HG02610 (cell line): ENCODE results near the gene AP2S1.
"Not testable (repeated sequence)": the region's sequence is repeated elsewhere in the genome, so short reads cannot be mapped to it uniquely, and the experiment has no call there.

ENCODE experiments used
- ATAC-seq: cut with Tn5 transposase; IDR thresholded peaks from one replicate; pipeline ENCODE4 v1.9.1; 2021; ENCODE audit warnings: mild to moderate bottlenecking, moderate library complexity; ENCODE audit not compliant: unreplicated experiment

Gene AP2S1

DNA sequence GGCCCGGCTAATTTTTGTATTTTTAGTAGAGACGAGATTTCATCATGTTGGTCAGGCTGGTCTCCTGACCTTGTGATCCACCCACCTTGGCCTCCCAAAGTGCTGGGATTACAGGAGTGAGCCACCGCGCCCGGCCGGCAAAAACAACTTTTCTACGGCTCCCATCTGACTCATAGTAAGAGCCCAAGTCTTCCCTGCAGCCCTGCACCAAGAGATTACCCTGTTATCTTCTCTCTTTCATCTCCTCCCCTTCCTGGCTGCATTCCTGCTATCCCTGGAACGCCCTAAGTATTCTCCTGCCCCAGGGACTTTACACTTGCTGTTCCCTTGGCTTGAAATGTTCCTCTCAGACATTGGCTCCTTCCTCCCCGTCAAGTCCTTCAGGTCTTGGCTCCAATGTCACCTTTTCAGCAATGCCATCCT, 6.6 kb downstream of the AP2S1 start:
- no peak for ATAC-seq

DNA sequence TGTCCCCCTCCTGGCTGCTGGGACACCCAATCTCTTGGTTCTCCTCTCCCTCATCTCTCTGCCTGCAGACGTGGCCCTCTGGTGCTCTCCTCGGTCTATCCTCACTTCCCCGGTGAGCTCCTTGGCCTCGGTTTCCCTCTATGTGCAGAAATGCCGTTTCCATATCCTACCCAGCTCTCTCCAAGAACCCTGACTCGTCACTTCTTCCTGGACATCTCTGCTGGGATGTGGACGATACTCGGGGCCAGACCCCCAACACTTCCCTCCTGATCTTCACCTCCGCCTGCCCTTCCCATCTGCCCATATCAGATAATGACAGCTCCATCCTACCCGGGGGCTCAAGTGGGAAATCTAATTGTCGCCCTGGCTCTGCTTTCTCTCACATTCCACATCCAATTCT, 7.9 kb downstream of the AP2S1 start:
- no peak for ATAC-seq

DNA sequence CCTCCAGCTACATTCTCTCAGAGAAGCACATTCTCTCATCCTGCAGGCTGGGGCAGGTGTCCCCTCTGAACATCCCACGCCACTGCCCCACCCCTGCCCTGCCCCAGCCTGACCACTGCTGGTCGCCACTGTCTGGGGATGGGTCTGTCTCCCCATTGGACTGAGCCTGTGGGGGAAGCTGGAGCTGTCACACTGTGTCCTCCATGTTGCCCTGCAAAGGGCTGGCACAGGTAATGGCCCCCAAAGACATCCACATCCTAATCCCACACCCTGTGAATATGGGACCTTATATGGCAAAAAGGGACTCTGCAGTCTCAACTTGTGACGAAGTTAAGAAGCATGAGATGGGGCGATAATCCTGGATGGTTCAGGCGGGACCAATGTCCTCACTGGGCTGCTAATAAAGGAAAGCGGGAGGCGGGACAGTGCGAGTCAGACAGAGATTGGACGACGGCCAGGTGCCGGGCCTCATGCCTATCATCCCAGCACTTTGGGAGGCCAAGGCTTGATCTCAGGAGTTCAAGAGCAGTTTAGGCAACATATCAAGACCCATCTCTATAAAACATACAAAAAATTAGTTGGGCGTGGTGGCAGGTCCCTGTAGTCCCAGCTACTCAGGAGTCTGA, 9.1 kb downstream of the AP2S1 start:
- ATAC-seq, result no peak

DNA sequence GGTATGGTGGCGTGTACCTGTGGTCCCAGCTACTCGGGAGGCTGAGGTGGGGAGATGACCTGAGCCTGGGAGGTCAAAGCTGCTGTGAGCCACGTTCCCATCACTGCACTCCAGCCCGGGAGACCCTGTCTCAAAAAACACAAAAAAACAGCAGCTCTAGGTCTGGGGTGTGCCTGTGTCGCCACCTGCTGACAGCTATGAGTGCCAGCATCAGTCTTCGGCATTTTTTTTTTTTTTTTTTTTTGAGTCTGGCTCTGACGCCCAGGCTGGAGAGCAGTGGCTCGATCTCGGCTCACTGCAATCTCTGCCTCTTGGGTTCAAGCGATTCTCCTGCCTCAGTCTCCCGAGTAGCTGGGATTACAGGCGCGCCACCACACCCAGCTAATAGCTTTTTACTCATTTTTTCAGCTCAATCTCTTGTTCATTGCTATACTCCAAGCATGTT, 10.1 kb downstream of the AP2S1 start:
- ATAC-seq, result no peak

DNA sequence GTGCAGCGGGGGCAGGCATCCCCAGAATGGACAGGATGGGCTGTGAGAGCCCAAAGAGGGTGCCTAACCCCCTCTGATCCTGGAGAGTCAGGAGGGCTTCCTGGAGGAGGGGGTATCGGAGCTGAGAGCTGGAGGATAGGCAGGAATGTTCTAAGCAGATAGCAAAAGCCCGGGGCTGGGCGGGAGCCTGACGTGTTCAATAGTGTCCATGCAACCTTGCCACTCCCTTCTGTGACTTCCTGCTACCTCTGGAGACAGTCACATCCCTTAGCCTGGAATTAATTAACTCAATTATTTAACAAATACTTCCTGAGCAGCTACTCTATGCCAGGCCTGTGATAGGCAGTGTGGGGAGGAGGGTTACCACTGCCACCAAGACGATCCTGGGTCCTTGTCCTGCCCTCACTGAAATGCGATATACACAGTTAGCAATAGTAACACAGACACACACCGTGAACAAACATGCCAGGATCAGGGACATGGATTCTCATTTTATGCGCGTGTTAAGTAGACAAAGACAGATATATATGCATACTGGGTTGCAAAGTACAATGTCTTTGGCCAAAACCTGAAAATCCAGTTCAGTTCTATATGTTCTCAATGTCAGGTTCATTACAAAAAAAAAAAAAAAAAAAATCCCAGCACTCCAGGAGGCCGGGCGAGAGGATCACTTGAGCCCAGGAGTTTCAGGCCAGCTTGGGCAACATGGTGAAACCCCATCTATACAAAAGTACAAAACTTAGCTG, 10.7 kb downstream of the AP2S1 start:
- ATAC-seq, result no peak

DNA sequence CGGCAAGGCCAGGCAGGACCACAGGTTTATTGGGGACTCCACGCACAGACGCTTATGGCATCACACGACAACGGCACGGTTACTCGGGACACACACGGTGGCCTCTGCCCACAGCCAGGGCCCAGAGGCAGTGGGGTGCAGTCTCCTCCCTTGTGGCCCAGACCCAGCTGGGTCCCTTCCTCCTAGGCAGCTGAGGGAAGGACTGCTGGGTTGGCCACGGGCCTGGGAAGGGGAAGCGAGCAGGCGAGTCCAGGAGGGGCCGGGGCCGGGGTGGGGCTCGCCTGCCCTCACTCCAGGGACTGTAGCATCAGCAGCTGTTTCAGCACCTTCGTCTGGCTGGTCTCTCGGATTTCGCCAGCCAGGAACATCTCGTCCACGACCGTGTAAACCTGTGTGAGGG, 12.5 kb downstream of the AP2S1 start:
- no peak for ATAC-seq

DNA sequence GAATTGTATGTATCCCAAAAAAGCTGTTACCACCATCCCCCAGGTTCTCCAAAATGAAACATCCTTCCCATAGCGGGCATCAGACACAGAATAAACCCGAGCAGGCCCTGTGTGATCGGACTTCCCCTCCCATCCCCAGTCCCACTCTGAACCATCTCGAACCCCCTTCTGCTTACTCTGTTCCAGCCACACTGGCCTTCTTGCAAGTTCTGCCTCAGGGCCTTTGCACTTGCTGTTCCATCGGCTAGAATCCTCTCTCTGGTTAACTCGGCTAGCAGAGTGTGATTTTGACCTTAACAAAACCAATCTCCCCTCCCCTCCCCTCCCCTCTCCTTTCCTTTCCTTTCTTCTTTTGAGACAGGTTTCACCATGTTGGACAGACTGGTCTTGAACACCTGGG, 15.7 kb downstream of the AP2S1 start:
- ATAC-seq, result no peak

DNA sequence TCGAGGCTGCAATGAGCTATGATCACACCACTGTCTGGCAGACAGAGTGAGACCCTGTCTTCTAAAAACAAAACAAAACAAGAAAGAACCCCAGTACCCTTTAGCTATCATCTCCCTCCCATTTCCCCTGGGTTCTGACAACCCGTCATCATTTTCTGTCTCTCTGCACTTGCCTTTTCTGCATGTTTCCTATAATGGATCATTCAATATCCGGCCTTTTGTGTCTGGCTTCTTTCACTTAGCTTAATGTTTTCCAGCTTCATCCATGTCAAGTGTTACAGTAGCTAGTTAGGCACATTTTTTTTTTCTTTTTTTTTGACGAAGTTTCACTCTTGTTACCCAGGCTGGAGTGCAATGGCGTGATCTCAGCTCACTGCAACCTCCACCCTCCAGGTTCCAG, 16.5 kb downstream of the AP2S1 start:
- no peak for ATAC-seq

DNA sequence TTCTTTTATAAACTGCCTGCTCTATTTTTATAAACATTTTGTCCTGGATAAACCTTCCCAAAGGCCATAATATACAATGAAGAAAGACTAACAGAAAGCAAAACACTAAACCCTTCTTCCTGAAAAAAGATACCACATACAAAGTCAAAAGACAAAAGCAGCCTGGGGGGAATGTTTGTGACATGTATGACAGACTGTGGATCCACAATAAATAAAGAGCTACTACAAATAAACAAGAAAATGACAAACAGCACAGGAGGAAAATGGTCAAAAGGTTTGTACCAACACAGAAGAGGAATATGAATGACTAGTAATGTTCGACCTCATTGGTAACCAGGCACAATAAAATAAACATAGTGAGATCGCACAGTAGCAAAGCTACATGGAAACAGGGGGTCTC, 19.8 kb downstream of the AP2S1 start:
- ATAC-seq, result no peak

DNA sequence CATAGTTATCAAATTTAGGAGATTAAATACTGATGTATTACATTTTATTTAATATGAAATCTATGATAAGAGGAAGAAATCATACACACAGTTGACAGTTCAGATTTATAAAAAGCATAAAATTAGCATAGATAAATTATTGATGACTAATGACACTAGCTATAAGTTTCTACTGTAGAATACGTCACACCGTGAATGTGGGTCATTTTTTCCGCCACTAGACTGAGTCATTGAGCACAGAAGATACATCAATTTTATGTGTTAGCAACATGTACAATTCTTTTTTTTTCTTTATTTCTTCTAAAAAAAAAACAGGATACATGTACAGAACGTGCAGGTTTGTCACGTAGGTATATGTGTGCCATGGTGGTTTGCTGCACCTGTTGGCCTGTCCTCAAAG, 22.2 kb downstream of the AP2S1 start:
- ATAC-seq, result no peak

DNA sequence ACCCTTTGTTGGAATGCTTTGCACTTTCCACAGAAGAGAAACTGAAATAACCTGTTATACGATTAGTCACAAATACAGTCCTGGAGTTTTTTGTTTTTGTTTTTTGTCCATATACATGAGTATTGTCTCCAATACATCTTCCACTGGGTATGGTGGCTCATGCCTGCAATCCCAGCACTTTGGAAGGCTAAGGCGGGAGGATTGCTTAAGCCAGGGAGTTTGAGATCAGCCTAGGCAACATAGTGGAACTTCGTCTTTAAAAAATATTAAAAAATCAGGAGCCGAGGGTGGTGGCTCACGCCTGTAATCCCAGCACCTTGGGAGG, 25.0 kb downstream of the AP2S1 start:
- ATAC-seq, result no peak

DNA sequence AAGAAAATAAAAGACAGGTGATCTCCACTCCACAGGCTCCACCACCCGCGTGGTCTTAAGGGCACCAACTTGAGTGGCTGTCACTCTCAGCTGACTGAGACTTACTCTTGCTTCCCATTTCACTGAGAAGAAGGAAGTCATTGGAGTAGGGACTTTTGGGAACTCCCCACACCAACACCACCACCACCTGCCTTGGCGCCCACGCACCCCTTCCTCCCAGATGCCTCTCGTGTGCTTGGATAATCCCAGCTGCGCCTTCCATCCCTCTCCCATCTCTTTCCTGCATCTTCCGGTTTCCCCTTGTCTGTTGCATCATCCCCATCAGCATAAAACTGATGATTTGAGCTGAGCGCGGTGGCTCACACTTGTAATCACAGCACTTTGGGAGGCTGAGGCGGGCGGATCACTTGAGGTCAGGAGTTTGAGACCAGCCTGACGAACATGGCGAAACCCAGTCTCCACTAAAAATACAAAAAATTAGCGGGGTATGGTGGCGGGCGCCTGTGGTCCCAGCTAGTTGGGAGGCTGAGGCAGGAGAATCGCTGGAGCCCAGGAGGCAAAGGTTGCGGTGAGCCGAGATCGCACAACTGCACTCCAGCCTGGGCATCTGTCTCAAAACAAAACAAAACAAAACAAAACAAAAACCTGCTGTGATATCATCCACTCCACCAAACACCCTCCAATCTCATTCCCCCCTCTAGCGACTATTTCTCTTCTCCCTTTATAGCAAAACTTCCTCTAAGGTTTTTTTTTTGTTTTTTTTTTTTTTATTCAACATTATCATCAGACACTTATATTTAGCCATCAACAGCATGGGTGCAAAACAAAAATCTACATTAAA, 25.5 kb downstream of the AP2S1 start:
- peak; percentile 11 for ATAC-seq

DNA sequence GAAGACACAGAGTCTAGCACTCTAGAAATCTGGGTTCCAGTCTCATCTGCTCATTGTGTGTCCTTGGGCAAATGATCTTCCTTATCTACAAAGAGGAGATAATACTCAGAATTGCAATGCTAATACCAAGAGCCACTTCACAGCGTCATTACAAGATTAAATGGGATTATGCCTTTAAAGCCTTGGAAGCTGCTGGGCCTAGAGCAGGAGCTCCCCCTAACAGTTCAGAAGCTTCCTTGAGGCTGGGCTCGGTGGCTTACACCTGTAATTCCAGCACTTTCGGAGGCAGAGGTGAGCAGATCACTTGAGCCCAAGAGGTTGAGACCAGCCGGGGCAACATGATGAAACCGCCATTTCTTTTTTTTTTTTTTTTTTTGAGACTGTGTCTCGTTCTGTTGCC, 27.6 kb downstream of the AP2S1 start:
- no peak for ATAC-seq

DNA sequence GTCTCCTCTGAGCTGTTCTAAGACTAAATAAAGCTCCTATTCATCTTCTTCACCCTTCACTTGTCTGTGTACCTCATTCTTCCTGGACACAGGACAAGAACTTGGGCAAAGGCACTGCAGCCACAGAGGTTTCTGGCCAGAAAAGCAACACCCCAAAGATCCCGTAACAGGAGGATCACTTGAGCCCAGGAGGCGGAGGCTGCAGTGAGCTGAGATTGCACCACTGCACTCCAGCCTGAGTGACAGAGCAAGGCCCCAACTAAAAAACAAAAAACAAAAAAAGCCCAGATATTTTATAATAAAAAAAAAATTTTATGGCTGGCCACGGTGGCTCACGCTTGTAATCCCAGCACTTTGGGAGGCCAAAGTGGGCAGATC, 28.2 kb downstream of the AP2S1 start:
- ATAC-seq, result not testable (repeated sequence)

DNA sequence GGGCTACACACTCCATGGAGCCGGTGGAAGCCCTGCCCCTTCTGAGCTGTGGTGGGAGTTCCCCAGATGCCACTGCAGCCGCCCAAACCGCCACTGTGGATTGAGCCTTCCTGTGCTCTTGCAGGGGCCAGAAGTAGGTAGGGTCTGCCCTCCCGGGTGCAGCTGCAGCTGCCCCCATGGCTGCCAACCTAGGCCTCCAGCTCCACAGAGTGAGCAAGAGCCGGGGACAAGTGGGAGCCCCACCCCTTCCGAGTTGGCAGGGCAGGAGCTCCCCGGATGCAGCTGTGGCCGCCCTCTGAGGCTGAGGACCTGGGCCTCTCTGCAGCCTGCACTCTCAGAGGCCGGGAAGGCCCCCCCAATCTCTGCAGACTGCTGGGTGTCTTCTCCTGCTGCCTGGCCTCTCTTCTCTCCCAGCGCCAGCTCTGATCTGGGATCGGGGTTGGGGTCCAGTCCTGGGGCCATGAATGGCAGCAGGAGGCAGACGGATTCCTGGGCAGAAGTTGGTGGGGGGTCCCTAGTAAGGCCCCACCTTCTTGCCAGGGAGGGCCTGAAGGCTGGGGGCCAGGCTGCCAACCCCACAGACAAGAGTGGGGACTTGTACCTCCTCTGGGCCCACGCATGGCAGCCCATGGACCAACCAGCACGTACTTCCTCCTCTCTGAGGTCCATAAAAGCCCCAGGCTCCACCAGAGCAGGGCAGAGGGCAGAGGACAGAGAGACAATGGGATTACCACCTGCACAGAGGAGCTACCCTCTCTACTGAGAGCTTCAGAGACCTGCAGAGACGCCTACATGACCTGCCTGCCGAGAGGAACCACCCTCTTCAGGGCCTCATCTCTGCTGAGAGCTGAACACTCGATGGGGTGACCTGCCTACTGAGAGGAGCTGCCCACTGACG, 28.9 kb downstream of the AP2S1 start:
- ATAC-seq, result no peak

DNA sequence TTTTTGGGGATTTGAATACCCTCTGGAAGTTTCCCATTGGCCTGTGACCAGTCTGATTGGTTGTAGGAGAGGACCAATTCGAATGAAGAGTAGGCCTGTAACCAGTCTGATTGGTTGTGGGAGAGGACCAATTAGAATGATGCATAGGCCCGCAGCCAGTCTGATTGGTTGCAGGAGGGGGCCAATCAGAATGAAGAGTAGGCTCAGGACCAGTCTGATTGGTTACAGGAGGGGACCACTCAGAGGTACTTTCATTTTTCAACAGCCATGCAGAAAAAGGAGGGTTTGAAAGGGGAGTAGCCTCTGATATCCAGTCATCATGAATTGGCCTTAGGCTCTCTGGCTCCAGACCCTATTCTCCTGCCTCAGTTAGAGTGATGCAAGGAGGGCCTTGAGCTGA, 31.8 kb downstream of the AP2S1 start:
- no peak for ATAC-seq

DNA sequence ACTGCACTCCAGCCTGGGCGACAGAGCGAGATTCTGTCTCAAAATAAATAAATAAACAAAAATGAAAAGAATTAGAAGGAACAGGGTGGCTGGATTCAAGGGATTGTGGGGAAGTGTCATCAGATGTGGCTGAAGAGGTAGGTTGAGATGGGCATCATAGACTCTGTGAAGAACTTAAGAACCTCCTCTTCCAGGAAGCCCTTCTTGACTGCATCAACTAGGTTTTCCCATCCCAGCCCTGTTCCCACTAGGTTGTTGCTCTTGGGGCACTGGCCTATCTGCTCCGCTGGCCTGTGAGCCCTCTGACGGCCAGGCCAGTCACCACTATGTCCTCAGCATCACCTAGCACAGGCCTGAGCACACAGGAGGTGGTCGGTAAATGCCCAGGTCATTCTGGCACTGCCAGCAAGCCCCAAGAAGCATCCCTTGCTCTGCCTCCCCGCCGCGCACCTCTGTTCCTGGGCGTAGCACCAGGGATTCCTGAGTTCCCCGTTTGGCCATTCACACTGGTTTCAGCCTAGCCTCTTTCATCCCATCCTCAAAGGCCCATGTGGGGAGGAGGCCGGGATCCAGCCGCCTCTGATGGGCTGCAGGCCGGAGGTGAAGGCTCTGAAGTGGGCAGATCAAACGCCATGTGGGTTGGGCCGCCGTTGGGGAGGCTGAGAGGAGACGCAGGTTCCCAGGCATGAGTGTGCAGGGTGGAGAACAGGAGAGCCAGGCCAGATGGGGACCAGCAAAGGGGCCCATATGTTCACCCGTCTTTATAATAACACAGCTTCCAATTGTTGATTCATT, 34.6 kb downstream of the AP2S1 start:
- ATAC-seq, result no peak

DNA sequence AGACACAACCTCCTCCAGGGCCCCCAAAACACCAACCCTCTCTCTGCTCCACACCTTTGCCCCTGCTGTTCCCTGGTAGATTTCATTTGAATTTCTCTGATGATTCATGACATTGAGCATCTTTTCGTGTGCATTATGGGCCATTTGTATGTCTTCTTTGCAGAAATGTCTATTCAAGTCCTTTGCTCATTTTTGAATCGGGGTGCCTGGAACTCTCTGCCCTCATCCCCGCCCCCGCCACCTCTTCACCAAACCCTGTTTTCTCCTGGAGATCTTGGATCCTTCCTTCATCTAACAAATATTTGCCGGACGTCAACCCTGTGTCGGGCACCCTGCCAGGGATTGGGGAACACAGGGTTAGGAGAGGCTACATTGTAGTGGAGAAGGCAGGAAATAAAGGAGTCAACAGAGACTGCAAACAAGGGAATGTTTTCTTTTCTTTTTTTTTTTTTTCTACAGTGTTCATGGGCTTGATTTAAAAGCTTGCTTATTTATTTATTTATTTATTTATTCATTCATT, 36.7 kb downstream of the AP2S1 start:
- ATAC-seq, result no peak

DNA sequence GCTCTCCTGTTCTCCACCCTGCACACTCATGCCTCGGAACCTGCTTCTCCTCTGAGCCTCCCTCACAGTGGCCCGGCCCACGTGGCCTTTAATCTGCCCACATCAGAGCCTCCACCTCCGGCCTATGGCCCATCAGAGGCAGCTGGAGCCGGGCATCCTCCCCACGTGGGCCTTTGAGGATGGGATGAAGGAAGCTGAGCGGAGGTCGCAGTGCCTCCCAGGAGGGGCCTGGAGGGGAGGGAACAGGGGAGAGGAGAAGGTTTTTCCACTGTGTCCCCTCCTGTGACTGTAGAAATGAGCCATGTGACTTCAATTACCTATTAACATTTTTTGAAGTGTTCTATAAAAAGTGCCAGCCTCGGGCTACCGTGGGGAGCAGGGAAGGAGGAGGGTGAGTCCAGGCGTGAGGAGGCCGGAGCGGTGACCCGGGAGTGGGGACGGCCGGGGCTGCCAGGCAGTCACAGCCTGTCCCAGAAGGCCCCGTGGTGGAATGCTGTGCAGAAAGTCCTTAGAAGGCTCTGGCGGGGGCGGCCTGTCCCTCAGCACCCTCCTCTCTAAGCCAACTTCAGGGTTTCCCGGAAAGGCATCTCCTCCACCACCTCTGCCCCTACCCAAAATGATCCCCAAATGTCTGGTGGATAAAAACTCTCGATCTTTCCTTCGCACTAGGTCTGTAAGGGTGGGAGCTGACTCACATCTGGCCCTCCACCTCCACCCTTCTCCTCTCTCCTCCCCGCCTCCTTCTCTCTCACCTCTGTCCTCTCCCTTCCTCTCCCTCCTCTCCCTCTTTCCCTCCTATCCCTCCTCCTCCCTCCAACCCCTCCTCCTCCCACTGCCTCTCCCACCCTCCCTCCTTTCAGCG, 37.4 kb downstream of the AP2S1 start:
- ATAC-seq, result no peak
